Cardiac muscle cell (in vitro differentiated cells and primary cell): ENCODE results near the gene AIG1. TPM values are rescaled to one million over a fixed set of nuclear protein-coding genes. Genes with fewer than 3 reads are reported as not detected.

ENCODE experiments used
- DNase-seq, 2 donors: peaks; one replicate each; pipeline versions ENCODE4 v3.0.0 to v3.0.0-alpha.2; 2010 to 2017; ENCODE audit warnings: low read depth in 1 of 2, low spot score in 1 of 2
- H3K27ac ChIP-seq: fragments of 200-600 bp; sonication (generic); 2 replicates; pipeline ENCODE4 v1.5.1; 2016
- H3K27me3 ChIP-seq: fragments of 200-600 bp; sonication (generic); 2 replicates; pipeline ENCODE4 v1.6.0; 2016; ENCODE audit warnings: control low read depth
- H3K36me3 ChIP-seq: fragments of 200-600 bp; sonication (generic); 2 replicates; pipeline ENCODE4 v1.5.1; 2016; ENCODE audit warnings: control low read depth
- H3K4me1 ChIP-seq: fragments of 200-600 bp; sonication (generic); 2 replicates; pipeline ENCODE4 v1.8.1; 2017; ENCODE audit warnings: low read depth, mild to moderate bottlenecking, mixed run types
- H3K4me3 ChIP-seq: fragments of 200-600 bp; sonication (generic); 2 replicates; pipeline ENCODE4 v1.5.1; 2016; ENCODE audit warnings: mild to moderate bottlenecking
- H3K9me3 ChIP-seq: fragments of 200-600 bp; sonication (generic); 2 replicates; pipeline ENCODE4 v1.5.1; 2017; ENCODE audit warnings: low read depth, mild to moderate bottlenecking, control low read depth
- polyA plus RNA-seq: library from polyadenylated mRNA; unstranded; fragments of >200 nt; fragmentation: Nextera tagmentation; extraction: Ambion mirVana; gene quantifications from 2 replicates; pipeline ENCODE4 v1.2.1, GENCODE V29; 2016
- total RNA-seq: library from RNA; depleted of rRNA; stranded (reverse); fragments of >200 nt; gene quantifications from 2 replicates; pipeline ENCODE4 v1.2.3, GENCODE V29; 2016
- TF ChIP-seq, protein P1 (sequence below): IDR thresholded peaks from 2 replicates; pipeline ENCODE4 v1.5.1; 2012; ENCODE audit warnings: low read depth, mild to moderate bottlenecking, low read length

Gene AIG1
- total and polyA plus RNA-seq, 2 experiments from 2014 or later: 35.9 to 55.4 TPM

DNA sequence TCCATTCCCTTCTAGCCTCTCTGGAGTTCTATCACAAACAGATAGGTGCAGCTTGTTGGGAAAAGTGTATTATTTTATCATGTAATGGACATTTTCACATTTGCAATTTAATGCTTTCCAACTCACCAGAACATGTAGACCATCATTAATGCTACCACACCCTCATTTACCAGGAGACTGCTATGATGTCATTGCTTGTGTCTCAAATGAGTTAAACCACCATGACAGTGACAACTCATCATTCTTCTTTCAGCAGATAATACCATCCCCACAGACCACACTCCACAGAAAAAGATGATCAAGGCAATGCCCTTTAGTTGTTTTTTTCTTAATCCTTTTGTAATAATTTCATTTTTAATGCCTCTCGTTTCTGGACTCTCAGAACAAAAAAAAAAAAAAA is 168.7 kb downstream of the AIG1 start:
- no peak for DNase-seq
- H3K27me3 ChIP-seq: no peaks in the 10 kb centered on the region
- H3K36me3 ChIP-seq: no peaks in the 10 kb centered on the region

DNA sequence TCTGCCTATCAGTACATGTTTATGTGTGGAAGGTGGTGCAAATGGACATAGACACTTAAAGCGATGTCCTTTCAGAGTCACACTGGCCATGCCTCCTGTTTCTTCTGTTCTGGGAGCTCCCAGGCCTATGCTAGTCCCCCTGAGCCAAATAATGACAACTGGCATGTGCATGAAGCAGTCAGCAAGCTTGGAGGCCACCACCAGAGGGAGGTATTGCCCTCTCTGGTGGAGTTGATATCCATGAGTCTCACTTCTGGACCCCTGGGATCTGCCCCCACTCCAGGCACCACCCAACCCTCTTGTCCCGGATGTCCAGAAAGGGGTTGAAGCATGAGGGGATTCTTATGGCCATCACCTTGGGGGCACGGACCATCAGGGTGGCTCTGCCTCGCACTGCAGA is 172.2 kb downstream of the AIG1 start:
- Histone ChIP-seq H3K27ac (no peak overlapping the region), H3K36me3 (no peaks in the 10 kb centered on the region), H3K9me3 (no peaks in the 10 kb centered on the region), H3K4me1 (no peaks in the 10 kb centered on the region), H3K4me3 (no peak overlapping the region), H3K27me3 (no peaks in the 10 kb centered on the region)
- TF ChIP-seq, protein P1, sequence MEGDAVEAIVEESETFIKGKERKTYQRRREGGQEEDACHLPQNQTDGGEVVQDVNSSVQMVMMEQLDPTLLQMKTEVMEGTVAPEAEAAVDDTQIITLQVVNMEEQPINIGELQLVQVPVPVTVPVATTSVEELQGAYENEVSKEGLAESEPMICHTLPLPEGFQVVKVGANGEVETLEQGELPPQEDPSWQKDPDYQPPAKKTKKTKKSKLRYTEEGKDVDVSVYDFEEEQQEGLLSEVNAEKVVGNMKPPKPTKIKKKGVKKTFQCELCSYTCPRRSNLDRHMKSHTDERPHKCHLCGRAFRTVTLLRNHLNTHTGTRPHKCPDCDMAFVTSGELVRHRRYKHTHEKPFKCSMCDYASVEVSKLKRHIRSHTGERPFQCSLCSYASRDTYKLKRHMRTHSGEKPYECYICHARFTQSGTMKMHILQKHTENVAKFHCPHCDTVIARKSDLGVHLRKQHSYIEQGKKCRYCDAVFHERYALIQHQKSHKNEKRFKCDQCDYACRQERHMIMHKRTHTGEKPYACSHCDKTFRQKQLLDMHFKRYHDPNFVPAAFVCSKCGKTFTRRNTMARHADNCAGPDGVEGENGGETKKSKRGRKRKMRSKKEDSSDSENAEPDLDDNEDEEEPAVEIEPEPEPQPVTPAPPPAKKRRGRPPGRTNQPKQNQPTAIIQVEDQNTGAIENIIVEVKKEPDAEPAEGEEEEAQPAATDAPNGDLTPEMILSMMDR: peak; percentile 58
- peak; percentile 30 to 43 for DNase-seq

More for the DNA sequence above, 168.7 kb downstream of the AIG1 start:
- Histone ChIP-seq H3K4me1 (no peaks in the 10 kb centered on the region), H3K27ac (no peak overlapping the region), H3K4me3 (no peak overlapping the region), H3K9me3 (no peaks in the 10 kb centered on the region)
- TF ChIP-seq, protein P1: no peak

DNA sequence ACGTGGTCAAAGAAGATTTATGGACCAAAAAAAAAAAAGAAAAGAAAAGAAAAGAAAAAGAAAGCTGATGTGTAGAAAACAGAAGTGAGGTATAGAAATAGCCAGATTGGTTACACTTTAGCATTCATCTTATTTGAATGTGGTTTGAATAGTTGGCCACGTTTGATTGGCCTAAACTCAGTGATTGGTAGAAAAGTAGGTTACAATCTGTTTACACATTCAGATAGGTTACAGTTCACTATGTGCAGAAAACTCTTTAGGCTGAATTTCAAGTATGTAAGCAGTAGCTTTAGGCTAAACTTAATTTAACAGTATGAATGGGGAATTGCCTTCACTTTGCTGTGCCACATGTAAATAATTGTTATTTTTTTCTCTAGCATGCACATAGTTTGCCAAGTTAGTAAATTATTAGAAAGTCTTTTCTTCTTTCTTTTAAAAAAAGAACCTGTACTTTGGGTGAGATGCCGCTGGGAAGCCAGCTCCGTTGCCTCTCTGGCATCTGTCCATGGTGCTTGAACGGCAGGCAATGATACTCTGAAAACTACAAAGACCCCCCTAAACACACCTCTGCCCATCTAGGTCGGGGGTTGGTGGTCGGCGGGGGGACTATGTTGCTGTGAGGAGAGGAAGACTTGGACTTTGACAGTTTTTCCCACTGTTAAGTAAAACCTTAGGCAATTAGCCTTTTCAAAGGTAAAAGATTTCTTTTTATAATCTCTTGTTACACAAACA is 173.0 kb downstream of the AIG1 start:
- TF ChIP-seq, protein P1: no peak
- Histone ChIP-seq H3K36me3 (no peaks in the 10 kb centered on the region), H3K27me3 (no peaks in the 10 kb centered on the region), H3K27ac (no peak overlapping the region), H3K4me1 (no peaks in the 10 kb centered on the region), H3K9me3 (no peaks in the 10 kb centered on the region), H3K4me3 (no peak overlapping the region)
- DNase-seq: peak in 1 of 2 donors; percentile 33

DNA sequence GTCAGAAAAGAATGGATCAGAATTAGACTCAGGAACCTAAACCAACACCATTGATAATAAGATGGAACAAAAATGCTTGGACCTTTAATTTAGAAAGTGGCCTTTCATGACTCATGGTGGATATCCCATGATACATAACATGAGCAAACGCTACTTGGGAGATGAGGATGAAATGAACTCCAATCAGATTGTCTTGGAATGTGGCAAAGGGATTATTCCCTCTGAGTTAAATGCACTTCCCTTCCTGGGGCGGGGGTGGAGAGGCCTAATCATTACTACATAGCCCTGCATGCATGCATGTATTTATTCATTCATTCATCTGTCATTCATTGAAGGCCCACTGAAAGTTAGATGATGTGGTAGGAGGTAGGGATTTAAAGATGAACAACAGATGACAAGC is 174.0 kb downstream of the AIG1 start:
- no peaks in the 10 kb centered on the region for H3K36me3 ChIP-seq
- no peak overlapping the region for H3K27ac ChIP-seq
- TF ChIP-seq, protein P1: no peak
- no peaks in the 10 kb centered on the region for H3K9me3 ChIP-seq
- no peaks in the 10 kb centered on the region for H3K4me1 ChIP-seq
- DNase-seq: no peak
- no peaks in the 10 kb centered on the region for H3K27me3 ChIP-seq
- H3K4me3 ChIP-seq: no peak overlapping the region

DNA sequence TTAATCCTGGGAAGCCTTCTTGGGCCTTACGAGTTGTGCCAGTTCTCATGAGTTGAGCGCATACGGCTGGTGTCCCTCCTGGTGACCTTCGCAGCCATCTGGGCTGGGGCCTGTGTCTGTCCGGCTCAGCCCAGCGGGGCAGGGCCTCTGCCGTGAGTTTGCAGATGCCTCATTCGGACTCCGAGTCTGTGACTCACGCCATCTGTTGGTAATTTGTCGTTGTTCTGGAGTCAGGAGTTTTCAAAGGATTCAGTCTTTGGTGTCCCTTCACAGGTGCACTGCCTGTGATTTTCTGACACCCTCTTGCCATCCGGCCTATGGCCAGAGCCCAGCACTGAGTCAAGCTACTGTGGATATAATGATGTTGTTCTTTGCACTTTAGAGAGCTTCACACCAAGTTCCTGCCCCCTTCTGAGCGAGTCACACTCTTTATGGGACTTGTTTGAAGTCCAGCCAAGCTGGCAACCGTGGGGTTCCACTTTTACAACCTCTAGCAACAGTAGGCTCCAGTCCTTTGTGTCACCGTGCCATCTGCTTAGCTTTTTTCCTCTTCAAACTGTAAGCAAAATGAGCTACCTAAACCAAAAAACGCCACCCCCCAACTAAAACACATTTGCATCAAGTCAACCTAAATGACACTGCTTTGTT is 175.6 kb downstream of the AIG1 start:
- no peaks in the 10 kb centered on the region for H3K4me1 ChIP-seq
- no peak for DNase-seq
- H3K27ac ChIP-seq: no peak overlapping the region
- H3K27me3 ChIP-seq: no peaks in the 10 kb centered on the region
- H3K36me3 ChIP-seq: no peaks in the 10 kb centered on the region
- H3K9me3 ChIP-seq: no peaks in the 10 kb centered on the region
- H3K4me3 ChIP-seq: no peak overlapping the region
- TF ChIP-seq, protein P1: no peak
